Transverse colon (tissue), 4 donors: Measurements from ENCODE around the gene CARMIL1. TPM values are rescaled to one million over a fixed set of nuclear protein-coding genes. Genes with fewer than 3 reads are reported as not detected.

Experiments used
- DNase-seq: peaks from one replicate; pipeline ENCODE4 v3.0.0-alpha.2; 2019
- H3K27ac ChIP-seq, 4 donors: fragments of 200-600 bp; sonication (generic); 2 replicates each; pipeline ENCODE4 v1.5.1; 2016 to 2018; ENCODE audit warnings: inconsistent platforms in 4 of 4
- H3K27me3 ChIP-seq: fragments of 200-600 bp; sonication (generic); 2 replicates; pipeline ENCODE4 v1.5.1; 2017; ENCODE audit warnings: inconsistent platforms
- H3K36me3 ChIP-seq, 4 donors: fragments of 200-600 bp; sonication (generic); 2 replicates each; pipeline ENCODE4 v1.5.1; 2017 to 2019; ENCODE audit warnings: inconsistent platforms in 4 of 4
- H3K4me1 ChIP-seq, 4 donors: fragments of 200-600 bp; sonication (generic); 2 replicates each; pipeline ENCODE4 v1.5.1; 2017 to 2020; ENCODE audit warnings: inconsistent platforms in 4 of 4
- H3K4me3 ChIP-seq, 4 donors: fragments of 200-600 bp; sonication (generic); 1 replicate in 1 of 4; 2 replicates in 3 of 4; pipeline versions ENCODE4 v1.5.1 to v1.6.1; 2017 to 2019; ENCODE audit warnings: inconsistent platforms in 4 of 4
- H3K9me3 ChIP-seq, 2 donors: fragments of 200-600 bp; sonication (generic); 2 replicates each; pipeline ENCODE4 v1.5.1; 2017 to 2019; ENCODE audit warnings: inconsistent platforms in 2 of 2
- EP300 ChIP-seq: sonication (generic); formaldehyde crosslinking; IDR thresholded peaks from one replicate; pipeline ENCODE4 v1.6.1; 2017; ENCODE audit warnings: antibody characterized with exemption, low read depth
- POLR2A ChIP-seq: fragments of 450-650 bp; IDR thresholded peaks from one replicate; pipeline ENCODE4 v1.6.1; 2016; ENCODE audit warnings: antibody characterized with exemption, mild to moderate bottlenecking, moderate library complexity
- POLR2AphosphoS5 ChIP-seq, 3 donors: sonication (generic); formaldehyde crosslinking; IDR thresholded peaks; one replicate each; pipeline ENCODE4 v1.6.1; 2016; ENCODE audit warnings: antibody characterized with exemption in 3 of 3
- WGBS, 2 donors: methylation state at CpG; one replicate each; pipeline ENCODE4 v1.1.5; 2018; ENCODE audit warnings: low coverage in 1 of 2; 5-methylcytosine and 5-hydroxymethylcytosine counted together
- in situ Hi-C, 4 donors: fragments of 200-750 bp; cut with MboI; loops; one replicate each; pipeline versions ENCODE4 v1.15.0 to v1.15.1; 2017; ENCODE audit warnings: low sequenced_read_pairs in 3 of 4, low pct_ligation_motif_present in 1 of 4, low pct_unique_long_range_greater_than_20kb in 1 of 4
- intact Hi-C: fragments of 100-400 bp; cut with DNase I; formaldehyde crosslinking; loops from one replicate; pipeline ENCODE4 v1.15.1; 2023; ENCODE audit warnings: low total_unique reads
- total RNA-seq, 4 donors: library from RNA; depleted of rRNA; stranded (reverse); fragments of >200 nt; gene quantifications; one replicate each; pipeline ENCODE4 v1.1.0, GENCODE V29; 2016
- TF ChIP-seq, protein P1 (sequence below), 5 experiments: fragments of 200-600 bp in 3 of 5; fragments of 450-650 bp in 2 of 5; sonication (generic) in 3 of 5; IDR thresholded peaks; 1 replicate in 2 of 5; 2 replicates in 3 of 5; pipeline ENCODE4 v1.5.1; 2016 to 2017; ENCODE audit warnings: antibody characterized with exemption in 5 of 5, inconsistent platforms in 3 of 5, mild to moderate bottlenecking in 2 of 5, moderate library complexity in 1 of 5

CARMIL1 gene
- total RNA-seq, 4 donors from 2014 or later, result 25.1 to 93.5 (median 61.0) TPM

DNA sequence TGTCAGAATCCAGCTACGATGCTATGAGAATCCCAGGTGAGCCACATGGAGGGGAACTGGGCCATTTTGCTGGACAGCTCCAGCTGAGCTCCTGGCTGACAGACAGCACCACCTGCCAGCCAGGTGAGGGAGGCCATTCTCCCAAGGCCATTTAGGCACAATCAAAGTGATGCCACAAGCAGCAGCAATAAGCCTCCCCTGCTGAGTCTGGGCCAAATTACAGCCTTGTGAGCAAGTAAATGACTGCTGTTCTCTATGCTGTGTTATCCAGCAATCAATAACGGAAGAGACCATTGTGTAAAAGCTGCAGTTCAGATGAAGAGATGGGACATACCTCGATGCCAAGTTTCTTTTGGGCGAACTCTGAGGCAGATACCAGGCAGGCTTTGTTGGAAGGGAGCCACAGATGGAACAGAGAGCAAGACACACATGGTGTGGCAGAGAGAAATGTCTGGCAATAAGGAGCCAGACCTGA, 358.8 kb downstream of the CARMIL1 start:
- intact Hi-C loops (no loop called here), in situ Hi-C loops (no loop called here)
- Histone ChIP-seq H3K9me3 (no peaks in the 10 kb centered on the region), H3K4me1 (peaks cover 0 to 8% (median 0%) of the 10 kb centered on the region in 4 donors), H3K36me3 (no peaks in the 10 kb centered on the region), H3K27ac (no peak overlapping the region), H3K27me3 (peaks cover 6% of the 10 kb centered on the region), H3K4me3 (no peak overlapping the region)
- WGBS, 2 donors, result 46% methylated on average over 4 of the region's 4 CpGs; no CpG with 5 or more reads in 1 of the 2 donors
- no peak for TF ChIP-seq POLR2AphosphoS5 (IDR thresholded peaks at IDR 0.05)
- no peak for TF ChIP-seq EP300
- TF ChIP-seq, protein P1, sequence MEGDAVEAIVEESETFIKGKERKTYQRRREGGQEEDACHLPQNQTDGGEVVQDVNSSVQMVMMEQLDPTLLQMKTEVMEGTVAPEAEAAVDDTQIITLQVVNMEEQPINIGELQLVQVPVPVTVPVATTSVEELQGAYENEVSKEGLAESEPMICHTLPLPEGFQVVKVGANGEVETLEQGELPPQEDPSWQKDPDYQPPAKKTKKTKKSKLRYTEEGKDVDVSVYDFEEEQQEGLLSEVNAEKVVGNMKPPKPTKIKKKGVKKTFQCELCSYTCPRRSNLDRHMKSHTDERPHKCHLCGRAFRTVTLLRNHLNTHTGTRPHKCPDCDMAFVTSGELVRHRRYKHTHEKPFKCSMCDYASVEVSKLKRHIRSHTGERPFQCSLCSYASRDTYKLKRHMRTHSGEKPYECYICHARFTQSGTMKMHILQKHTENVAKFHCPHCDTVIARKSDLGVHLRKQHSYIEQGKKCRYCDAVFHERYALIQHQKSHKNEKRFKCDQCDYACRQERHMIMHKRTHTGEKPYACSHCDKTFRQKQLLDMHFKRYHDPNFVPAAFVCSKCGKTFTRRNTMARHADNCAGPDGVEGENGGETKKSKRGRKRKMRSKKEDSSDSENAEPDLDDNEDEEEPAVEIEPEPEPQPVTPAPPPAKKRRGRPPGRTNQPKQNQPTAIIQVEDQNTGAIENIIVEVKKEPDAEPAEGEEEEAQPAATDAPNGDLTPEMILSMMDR (IDR thresholded peaks at IDR 0.05), result no peak
- TF ChIP-seq POLR2A, result no peak
- peak; percentile 20 for DNase-seq

DNA sequence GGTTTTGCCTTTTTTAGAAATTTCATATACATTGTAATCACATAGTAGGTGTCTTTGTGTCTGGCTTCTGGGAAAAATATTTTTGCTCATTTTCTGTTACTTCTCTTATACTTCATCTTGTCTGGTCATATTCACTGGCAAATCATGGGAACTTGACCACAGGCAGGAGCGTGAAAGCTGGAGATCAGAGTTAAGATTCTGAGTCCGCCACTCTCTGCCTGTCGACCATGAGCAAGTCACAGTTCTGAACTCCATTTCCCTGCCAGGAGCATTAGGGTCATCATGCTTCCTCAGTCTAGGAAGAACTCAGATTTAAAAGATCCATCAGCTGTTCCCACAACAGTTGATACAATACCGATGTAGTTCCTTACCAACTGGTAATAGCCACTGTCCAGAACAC, 360.5 kb downstream of the CARMIL1 start:
- intact Hi-C loops (no loop called here), in situ Hi-C loops (no loop called here)

DNA sequence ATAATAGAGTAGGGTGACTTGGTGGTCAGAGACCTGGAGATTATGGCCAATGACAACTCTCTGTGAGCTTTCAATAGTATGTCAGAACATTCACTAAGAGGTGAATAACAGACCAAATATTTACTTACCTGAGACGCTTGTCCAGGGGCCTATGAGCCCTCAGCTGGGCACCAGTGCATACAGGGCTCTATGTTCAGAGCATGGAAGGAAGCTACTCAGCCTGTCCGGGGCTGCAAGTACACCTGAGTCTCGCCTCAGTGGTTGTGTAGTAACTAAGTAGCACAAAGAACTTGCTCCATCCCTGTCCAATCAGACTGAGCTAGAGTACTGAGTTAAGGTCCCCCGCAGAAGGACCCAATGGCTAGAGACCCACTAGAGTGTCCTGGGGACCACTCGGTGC, 361.3 kb downstream of the CARMIL1 start:
- Histone ChIP-seq H3K4me3 (no peak overlapping the region), H3K4me1 (peaks cover 0 to under 1% (median 0%) of the 10 kb centered on the region in 4 donors), H3K36me3 (no peaks in the 10 kb centered on the region), H3K27ac (no peak overlapping the region), H3K27me3 (peaks cover 6% of the 10 kb centered on the region), H3K9me3 (no peaks in the 10 kb centered on the region)
- 82 to 93% methylated on average over 2 to 5 of the region's 5 CpGs for WGBS, 2 donors
- in situ Hi-C loops, result no loop called here
- intact Hi-C loops, result no loop called here
- TF ChIP-seq POLR2A, result no peak
- TF ChIP-seq, protein P1 (IDR thresholded peaks at IDR 0.05), result no peak
- no peak for TF ChIP-seq EP300
- DNase-seq, result no peak

More for the DNA sequence above, 360.5 kb downstream of the CARMIL1 start:
- no peak overlapping the region for H3K4me3 ChIP-seq
- H3K27me3 ChIP-seq, result peaks cover 6% of the 10 kb centered on the region
- H3K27ac ChIP-seq, result no peak overlapping the region
- 85 to 89% methylated on average over 2 to 4 of the region's 4 CpGs for WGBS, 2 donors
- H3K9me3 ChIP-seq, result no peaks in the 10 kb centered on the region
- TF ChIP-seq, protein P1 (IDR thresholded peaks at IDR 0.05), result no peak
- TF ChIP-seq POLR2A (no peak), EP300 (no peak), POLR2AphosphoS5 (IDR thresholded peaks at IDR 0.05) (no peak)
- no peaks in the 10 kb centered on the region for H3K36me3 ChIP-seq
- no peak for DNase-seq
- H3K4me1 ChIP-seq, result peaks cover 0 to 8% (median 0%) of the 10 kb centered on the region in 4 donors

DNA sequence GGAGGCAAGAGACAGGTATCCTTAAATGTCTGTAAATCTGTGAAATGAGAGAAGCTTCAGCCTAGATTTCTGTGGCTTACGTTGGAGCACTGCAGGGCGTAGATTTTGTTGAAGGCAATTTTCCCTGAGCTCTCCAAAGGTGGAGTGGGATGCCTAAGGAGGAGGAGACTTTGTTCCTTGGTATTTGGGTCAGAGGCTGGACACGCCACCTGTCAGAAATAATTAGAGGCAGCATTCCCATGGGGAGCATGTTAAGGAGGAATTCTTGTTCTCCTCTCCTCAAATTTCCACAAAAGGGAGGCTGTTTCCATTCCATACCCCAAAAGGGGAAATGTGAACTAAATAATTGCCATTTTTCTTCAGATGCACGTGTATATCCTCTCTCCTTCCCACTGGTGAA, 361.7 kb downstream of the CARMIL1 start:
- in situ Hi-C loops, result no loop called here
- Histone ChIP-seq H3K27ac (no peak overlapping the region), H3K27me3 (peaks cover 7% of the 10 kb centered on the region), H3K4me1 (no peaks in the 10 kb centered on the region), H3K4me3 (no peak overlapping the region), H3K36me3 (no peaks in the 10 kb centered on the region), H3K9me3 (no peaks in the 10 kb centered on the region)
- 82 to 87% methylated on average over 4 of the region's 4 CpGs for WGBS, 2 donors
- intact Hi-C loops, result no loop called here
- TF ChIP-seq, protein P1 (IDR thresholded peaks at IDR 0.05), result no peak
- TF ChIP-seq POLR2A, result no peak
- no peak for DNase-seq
